Measurements from ENCODE around the gene INPP5F.
A peak's percentile ranks its signal among the peaks of the same experiment; 100 is the strongest.
"Not testable (repeated sequence)": the region's sequence is repeated elsewhere in the genome, so short reads cannot be mapped to it uniquely, and the experiment has no call there.

The INPP5F gene

GRCh38 chr10:119749455-119749854 is 23.6 kb downstream of the INPP5F start:
- no peak for DNase-seq

- peak; percentile 15 for DNase-seq
These were observed 24.8 kb downstream of the INPP5F start for GRCh38 chr10:119750391-119751230.

DNA sequence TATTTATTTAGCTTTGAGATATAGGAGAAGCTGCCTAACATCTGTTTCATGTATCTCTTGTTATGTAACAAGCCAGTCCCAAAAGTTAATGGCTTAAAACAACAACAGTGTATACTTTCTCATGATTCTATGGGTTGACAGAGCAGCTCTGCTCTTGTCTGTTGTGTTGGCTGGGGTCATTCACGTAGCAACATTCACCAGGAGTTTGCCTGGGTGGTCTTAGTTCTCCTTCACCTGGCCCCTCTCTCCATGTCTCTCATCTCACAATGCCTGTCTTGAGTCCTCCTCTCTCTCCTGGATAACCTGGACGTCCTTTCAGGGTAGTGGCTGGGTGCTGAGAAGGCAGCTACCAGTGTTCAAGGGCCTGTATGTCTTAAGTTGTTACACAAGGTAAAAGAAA is 27.5 kb downstream of the INPP5F start:
- DNase-seq = no peak

- DNase-seq = no peak
These were observed 28.2 kb downstream of the INPP5F start for GRCh38 chr10:119754085-119754484.

DNA sequence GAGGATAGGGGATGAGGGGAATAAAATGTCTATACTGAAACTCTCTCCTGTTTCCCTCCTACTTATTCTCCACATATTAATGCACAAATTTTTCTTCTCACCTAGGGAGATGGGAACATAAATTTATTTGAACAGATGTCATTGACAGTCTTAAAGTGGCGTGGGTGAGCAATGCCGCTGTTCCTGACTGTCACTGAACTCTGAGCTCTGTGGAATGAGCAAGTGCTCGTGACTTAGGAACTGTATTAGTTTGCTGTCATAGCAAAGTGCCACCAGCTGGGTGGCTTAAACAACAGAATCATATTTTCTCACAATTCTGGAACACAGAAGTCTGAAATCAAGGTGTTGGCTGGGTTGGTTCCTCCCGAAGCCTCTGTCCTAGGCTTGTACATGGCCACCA is 29.1 kb downstream of the INPP5F start:
- DNase-seq = no peak

- DNase-seq = no peak
These were observed 29.6 kb downstream of the INPP5F start for GRCh38 chr10:119755446-119755845.

- no peak for DNase-seq
These were observed 32.8 kb downstream of the INPP5F start for GRCh38 chr10:119758448-119759195.

DNA sequence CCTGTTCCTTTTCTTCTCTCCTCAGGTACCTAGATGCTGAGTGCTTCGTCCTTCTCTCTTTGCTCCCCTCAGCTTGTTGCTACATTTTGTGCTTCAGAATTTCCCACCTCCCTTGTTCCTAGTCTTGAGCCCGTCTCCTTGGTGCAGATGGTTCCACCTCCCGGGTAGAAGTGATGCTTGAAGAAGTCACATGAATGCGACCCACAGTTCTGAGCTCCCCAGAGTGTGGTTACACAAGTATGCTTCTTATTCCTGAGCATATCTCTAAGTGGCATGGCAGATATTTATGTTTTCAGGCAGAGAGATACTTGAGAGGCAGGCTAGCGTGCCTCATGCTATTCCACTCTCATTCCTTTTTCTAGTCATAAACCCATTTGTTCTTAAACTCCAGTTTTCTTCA is 34.0 kb downstream of the INPP5F start:
- DNase-seq = no peak

DNA sequence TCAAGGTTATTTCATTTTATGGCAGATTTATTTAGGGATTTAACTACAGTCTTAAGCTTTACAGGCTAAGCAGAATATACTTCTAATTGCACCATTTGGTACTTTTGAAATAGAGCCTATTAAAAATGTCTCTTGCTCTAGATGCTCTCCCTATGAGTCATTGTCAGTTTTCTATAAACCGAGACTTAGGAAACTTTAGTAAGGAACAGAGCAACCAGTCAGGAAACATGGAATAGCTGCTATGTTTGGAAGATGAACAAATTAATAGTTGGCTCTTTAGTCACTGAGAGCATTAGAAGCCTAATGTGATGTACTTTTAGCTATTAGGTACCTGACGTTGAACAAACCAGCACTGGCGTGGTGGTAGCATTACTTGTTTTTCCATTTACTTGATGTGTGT is 35.3 kb downstream of the INPP5F start:
- no peak for DNase-seq

DNA sequence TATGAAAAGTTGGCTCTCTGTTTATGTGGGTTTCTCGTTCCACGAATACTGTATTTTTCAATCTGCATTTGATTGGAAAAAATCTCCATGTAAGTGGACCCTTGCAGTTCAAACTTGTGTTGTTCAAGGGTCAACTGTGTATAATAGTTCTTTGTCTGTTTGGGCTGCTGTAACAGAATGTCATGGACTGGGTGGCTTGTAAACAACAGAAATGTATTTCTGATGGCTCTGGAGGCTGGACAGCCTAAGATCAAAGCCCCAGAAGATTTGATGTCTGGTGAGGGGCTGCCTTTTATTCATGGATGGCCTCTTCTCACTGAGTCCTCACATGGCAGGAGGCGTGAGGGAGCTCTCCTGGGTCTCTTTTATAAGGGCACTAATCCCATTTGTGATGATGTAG is 36.2 kb downstream of the INPP5F start:
- no peak for DNase-seq

GRCh38 chr10:119762805-119763798 is 37.3 kb downstream of the INPP5F start:
- no peak for DNase-seq

DNA sequence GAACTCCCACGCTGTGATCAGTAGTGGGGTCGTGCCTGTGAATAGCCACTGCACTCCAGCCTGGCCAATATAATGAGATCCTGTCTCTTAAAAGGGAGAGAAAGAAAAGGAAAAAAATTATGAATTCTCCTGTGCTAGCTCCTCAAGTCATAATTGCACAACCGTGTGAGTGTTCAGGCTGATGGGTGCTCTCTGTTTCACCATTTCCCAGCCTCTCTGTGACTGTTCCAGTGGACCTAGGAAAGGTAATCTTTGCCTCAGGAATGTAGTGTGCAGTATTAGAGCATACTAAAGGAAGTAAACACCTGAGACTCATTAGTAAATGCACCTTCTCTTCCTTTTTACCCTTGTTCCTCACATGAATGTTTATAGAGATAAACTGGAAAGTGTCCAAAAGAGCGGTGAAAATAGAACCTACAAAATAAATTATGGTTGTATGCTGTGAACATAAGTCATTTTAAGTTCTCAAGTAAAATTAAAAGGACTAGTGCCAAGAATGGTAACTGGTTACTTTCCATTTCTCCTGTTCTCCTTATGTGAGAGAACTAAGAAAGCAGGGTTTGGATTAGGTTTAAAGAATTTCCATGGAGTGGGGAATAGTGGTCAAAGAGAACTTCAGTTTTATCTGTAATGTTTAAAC is 42.7 kb downstream of the INPP5F start:
- no peak for DNase-seq

GRCh38 chr10:119769886-119770285 is 44.0 kb downstream of the INPP5F start:
- DNase-seq = no peak

DNA sequence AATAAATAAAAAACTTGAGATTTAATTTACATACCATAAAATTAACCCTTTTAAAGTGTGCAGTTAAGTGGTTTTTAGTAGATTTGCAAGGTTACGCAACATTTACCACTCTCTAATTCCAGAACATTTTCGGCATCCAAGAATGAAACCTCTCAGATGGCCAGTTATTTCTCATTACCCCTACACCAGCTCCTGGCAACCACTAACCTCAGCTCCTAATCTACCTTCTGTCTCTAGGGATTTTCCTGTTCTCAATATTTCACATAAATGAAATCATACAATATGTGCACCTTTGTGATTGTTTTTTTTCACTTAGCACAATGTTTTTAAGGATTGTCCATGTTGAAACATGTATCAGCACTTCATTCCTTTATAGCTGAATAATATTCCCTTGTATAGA is 45.1 kb downstream of the INPP5F start:
- no peak for DNase-seq

- no peak for DNase-seq
These were observed 46.5 kb downstream of the INPP5F start for GRCh38 chr10:119772334-119772733.

- not testable (repeated sequence) for DNase-seq
These were observed 47.2 kb downstream of the INPP5F start for GRCh38 chr10:119773041-119773440.

GRCh38 chr10:119775529-119775928 is 49.7 kb downstream of the INPP5F start:
- no peak for DNase-seq

- no peak for DNase-seq
These were observed 50.7 kb downstream of the INPP5F start for GRCh38 chr10:119776536-119776935.

DNA sequence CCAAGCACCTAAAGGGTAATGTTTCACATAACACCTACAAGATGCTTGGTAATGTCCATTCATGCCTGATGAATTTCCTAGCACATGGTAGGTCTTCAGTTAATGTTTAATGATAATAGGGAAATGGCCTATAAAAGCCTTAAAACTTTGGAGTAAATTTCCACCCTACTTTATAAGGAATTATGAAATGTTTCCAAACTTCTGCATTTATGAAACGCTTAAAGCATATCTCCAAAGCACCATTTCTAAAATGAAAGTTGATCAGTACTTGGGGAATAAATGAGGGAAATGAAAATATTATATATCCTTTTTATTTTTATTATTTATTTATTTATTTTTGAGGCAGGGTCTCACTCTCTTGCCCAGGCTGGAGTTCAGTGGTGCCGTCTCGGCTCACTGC is 51.8 kb downstream of the INPP5F start:
- no peak for DNase-seq

GRCh38 chr10:119778776-119779445 is 53.1 kb downstream of the INPP5F start:
- DNase-seq = no peak

DNA sequence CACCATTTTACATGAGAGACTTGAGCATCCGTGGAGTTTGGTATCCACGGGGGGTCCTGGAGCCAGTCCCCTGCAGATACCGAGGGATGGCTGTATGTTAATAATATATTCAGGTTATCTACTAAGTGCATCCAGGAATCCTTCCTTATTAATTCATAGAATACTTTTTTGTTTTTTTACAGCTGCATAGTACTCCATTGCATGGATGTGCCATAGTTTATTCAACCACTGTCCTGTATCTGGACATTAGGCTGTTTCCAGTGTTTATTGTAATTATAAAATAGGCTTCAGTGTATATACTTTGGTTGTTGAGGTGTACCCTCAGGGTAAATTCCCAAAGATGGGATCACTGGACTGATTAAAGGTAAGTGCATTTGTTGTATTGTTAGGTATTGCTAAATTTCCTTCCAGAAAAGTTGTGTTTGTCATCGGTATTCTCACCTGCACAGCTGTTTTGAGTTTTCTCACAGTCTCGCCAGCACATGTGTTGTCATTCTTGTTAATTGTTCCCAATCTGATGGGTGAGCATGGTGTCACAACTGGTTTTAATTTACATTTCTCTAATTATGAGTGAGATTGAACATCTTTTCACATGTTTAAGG is 55.1 kb downstream of the INPP5F start:
- DNase-seq = no peak

GRCh38 chr10:119781498-119781897 is 55.6 kb downstream of the INPP5F start:
- DNase-seq = no peak

Data from NCI-H1694 (cell line).